Measurements from ENCODE around the gene KITLG. TPM values are rescaled to one million over a fixed set of nuclear protein-coding genes. Genes with fewer than 3 reads are reported as not detected.

The KITLG gene
- total RNA-seq, 1 experiment from 2014 or later = 570 TPM

DNA sequence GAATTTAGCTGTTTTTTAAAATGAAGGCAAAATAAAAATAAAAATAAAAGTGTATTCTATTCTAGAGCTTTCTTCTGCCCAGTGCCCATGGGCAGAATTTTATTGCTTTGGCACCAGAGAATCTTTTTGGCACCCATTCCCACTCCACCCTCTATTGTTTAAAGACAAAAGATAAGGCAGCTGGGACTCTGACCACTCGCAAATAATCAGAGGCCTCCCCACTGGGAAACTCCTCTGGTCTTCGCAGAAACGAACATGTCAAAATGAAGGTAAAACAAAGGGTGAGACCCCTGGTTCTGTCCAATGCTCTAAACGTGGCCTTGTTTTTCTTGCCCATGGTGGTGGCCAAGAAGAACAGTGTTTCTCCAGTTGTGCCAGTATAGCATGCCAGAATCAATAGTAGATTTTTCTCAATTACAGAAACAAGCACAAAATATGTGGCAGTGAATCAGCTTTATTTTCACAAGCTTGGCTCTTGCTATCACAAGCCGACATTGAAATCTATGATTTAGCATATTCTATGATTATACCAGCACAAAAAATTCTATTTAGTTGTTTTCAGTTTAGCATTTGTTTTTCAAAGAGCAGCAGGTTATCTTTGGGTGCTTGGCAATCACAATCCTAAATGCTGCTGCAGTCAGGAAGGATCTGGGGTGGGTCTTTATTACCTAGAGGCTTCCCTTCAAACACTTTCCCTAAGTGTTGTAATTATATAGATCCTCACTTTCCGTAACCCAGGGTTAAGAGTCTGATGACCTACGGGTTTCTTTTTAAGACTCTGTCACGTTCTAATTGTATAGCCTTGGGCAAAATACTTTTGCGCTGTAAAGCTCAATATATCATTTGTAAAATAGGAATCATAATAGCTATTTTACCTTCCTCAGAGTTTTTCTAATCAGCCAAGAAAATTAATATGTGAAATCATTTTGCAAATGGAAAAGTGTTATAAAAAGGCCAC, 50.5 kb downstream of the KITLG start:
- ATAC-seq (no peak), DNase-seq (ENCODE audit: low read depth, low spot score) (no peak)
- ChIA-PET CTCF (no interaction called here), POLR2A (interaction anchor here (0.6 kb wide), 1 partner anchor 23 kb away, joined by 3 read pairs; no protein-coding TSS in a partner anchor), RAD21 (ENCODE audit: low non-redundant PET in 1 of 2, low total read pairs in 2 of 2, uncharacterized antibody in 2 of 2, unreplicated experiment in 2 of 2) (no interaction called here)
- H3K9me3 ChIP-seq (ENCODE audit: control insufficient read depth in 1 of 2, insufficient read depth in 1 of 2, low read depth in 1 of 2, low read length in 2 of 2) = no peaks in the 10 kb centered on the region
- TF ChIP-seq EZH2phosphoT487 (IDR thresholded peaks at IDR 0.05; ENCODE audit: borderline replicate concordance) = no peak
- no peak for TF ChIP-seq EZH2 (IDR thresholded peaks at IDR 0.05)
- TF ChIP-seq CBX3 (IDR thresholded peaks at IDR 0.05; ENCODE audit: low read depth) = no peak
- no peak for TF ChIP-seq JUND (IDR thresholded peaks at IDR 0.05)
- TF ChIP-seq FOSL1 (IDR thresholded peaks at IDR 0.05; ENCODE audit: low read depth) = no peak
- no peak for TF ChIP-seq SRF (IDR thresholded peaks at IDR 0.05; ENCODE audit: low read depth)
- TF ChIP-seq SP1 (IDR thresholded peaks at IDR 0.05; ENCODE audit: low read depth) = no peak
- TF ChIP-seq POLR2AphosphoS5 (IDR thresholded peaks at IDR 0.05; ENCODE audit: low read depth, low read length) = no peak
- TF ChIP-seq EGR1 (IDR thresholded peaks at IDR 0.05; ENCODE audit: low read depth) = no peak
- TF ChIP-seq RAD21 (IDR thresholded peaks at IDR 0.05; ENCODE audit: low read depth) = no peak
- no peak for TF ChIP-seq POLR2A (IDR thresholded peaks at IDR 0.05; ENCODE audit: borderline replicate concordance, extremely low read depth, insufficient read depth, insufficient read length)
- TF ChIP-seq ZNF274 (IDR thresholded peaks at IDR 0.05; ENCODE audit: low read depth, low read length) = no peak
- TF ChIP-seq CEBPB (IDR thresholded peaks at IDR 0.05; ENCODE audit: low read depth) = no peak
- peaks cover 100% of the 10 kb centered on the region for H3K79me2 ChIP-seq (ENCODE audit: insufficient read depth, low read length)
- H3K36me3 ChIP-seq (ENCODE audit: control insufficient read depth in 1 of 2, insufficient read depth in 2 of 2, low read length in 2 of 2) = peaks cover 68 to 92% of the 10 kb centered on the region in 2 experiments
- no peak overlapping the region for H2AFZ ChIP-seq (ENCODE audit: low read depth, low read length, poor library complexity, severe bottlenecking)
- intact Hi-C loops (cut with micrococcal nuclease) = no loop called here
- no peak overlapping the region for H3K4me3 ChIP-seq (replicated peaks in 1 of 2; ENCODE audit: low read depth in 1 of 2, low read length in 2 of 2)
- H3K4me1 ChIP-seq (ENCODE audit: control insufficient read depth in 1 of 2, insufficient read depth in 2 of 2, low read length in 2 of 2) = peaks cover 22 to 31% of the 10 kb centered on the region in 2 experiments; a peak in 3 of 4 replicates
- no peak overlapping the region for H3K9ac ChIP-seq (ENCODE audit: low read length)
- H4K20me1 ChIP-seq (ENCODE audit: insufficient read depth) = peaks cover 90% of the 10 kb centered on the region
- TSS peak; percentile 9 for BruUV-seq (replicated peaks)
- peak overlapping the region; percentile 56 for H3K27ac ChIP-seq (ENCODE audit: low read depth, low read length)
- H3K9me2 ChIP-seq (ENCODE audit: insufficient read depth) = no peaks in the 10 kb centered on the region
- H3K4me2 ChIP-seq (ENCODE audit: low read length) = no peak overlapping the region
- no peaks in the 10 kb centered on the region for H3K27me3 ChIP-seq (ENCODE audit: insufficient read depth, low read length)

Data from HCT116 (cell line).